ENCODE results near the gene ZFP62. TPM values are rescaled to one million over a fixed set of nuclear protein-coding genes. Genes with fewer than 3 reads are reported as not detected.

ZFP62 gene
- total RNA-seq, 2 experiments from 2014 or later: 22.6 to 24.9 TPM

DNA sequence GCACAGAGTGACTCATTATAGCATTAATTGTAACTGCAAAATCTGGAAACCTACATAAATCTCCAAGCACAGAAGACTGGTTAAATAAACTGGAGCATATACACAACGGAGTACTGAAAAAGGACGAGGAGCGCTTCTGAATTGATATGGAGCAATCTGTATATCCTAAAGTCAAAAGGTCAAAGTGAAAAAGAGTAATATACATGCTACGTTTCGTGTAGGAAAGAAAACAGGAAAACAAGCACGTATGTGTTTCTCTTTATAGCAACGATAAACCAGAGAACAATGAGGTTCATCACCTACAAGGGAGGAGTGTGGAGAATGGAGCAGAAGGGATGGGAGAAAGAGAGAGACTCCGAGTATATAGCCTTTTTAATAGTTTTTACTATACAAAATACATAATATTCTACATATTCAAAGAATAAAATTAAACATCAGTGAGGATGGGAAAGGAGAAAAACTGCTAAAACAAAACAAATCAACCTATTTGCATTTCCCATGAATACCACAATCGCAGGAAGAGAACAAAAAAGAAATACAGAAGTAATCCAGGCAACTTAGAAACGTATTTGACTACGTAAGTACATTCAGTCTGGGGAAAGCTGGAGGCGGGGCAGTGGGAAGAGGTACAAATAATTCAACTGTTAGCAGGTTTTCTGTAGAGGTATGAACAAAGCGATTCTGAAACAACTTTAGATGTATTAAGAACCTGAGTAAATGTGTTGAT, 7.8 kb downstream of the ZFP62 start:
- Mint-ChIP-seq H3K4me1 (ENCODE audit: low read depth) (peaks cover 19% of the 10 kb centered on the region), H3K27me3 (no peaks in the 10 kb centered on the region), H3K9me3 (peaks cover 6% of the 10 kb centered on the region), H3K4me3 (no peak overlapping the region), H3K27ac (no peak overlapping the region), H3K36me3 (ENCODE audit: low read depth) (peaks cover 92% of the 10 kb centered on the region)
- DNase-seq: no peak
- CTCF ChIA-PET: interaction anchor here (1.1 kb wide), 1 partner anchor 7 kb away, joined by 3 read pairs; no protein-coding TSS in a partner anchor
- no peak overlapping the region for H3K4me3 ChIP-seq (ENCODE audit: low read length)
- no peak overlapping the region for H3K27ac ChIP-seq (ENCODE audit: low read depth in 1 of 2, low read length in 2 of 2)
- intact Hi-C loops (cut with DNase I, micrococcal nuclease): no loop called here
- TF ChIP-seq, protein P1, sequence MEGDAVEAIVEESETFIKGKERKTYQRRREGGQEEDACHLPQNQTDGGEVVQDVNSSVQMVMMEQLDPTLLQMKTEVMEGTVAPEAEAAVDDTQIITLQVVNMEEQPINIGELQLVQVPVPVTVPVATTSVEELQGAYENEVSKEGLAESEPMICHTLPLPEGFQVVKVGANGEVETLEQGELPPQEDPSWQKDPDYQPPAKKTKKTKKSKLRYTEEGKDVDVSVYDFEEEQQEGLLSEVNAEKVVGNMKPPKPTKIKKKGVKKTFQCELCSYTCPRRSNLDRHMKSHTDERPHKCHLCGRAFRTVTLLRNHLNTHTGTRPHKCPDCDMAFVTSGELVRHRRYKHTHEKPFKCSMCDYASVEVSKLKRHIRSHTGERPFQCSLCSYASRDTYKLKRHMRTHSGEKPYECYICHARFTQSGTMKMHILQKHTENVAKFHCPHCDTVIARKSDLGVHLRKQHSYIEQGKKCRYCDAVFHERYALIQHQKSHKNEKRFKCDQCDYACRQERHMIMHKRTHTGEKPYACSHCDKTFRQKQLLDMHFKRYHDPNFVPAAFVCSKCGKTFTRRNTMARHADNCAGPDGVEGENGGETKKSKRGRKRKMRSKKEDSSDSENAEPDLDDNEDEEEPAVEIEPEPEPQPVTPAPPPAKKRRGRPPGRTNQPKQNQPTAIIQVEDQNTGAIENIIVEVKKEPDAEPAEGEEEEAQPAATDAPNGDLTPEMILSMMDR (IDR thresholded peaks at IDR 0.05): no peak
- H3K36me3 ChIP-seq (ENCODE audit: insufficient read depth, low read length): peaks cover 53% of the 10 kb centered on the region
- H3K27me3 ChIP-seq (ENCODE audit: control insufficient read depth in 1 of 2, insufficient read depth in 2 of 2, low read length in 2 of 2): no peaks in the 10 kb centered on the region
- no peaks in the 10 kb centered on the region for H3K4me1 ChIP-seq (ENCODE audit: insufficient read depth, low read length)
- POLR2A ChIA-PET: interaction anchor here (1.1 kb wide), 1 partner anchor 22 kb away, joined by 5 read pairs; no protein-coding TSS in a partner anchor
- peaks cover 8 to 19% of the 10 kb centered on the region in 2 experiments for H3K9me3 ChIP-seq (ENCODE audit: control insufficient read depth in 1 of 2, insufficient read depth in 1 of 2, low read length in 2 of 2)
- no peak for ATAC-seq (ENCODE audit: poor library complexity)

DNA sequence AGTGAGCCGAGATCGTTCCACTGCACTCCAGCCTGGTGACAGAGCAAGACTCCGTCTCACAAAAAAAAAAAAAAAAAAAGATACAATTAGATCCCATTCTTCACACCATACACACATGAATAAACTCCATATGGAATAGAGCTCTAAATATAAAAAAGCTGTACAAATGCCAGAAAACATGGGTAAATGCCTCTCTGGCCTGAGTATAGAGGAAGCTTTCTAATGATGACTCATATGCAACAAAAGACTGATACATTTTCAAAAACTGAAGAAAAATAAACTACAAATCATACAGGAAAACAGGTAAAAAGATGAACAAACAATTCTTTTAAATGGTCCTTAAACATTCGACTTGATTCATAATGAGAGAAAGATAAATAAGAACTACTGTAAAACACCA, 8.6 kb downstream of the ZFP62 start:
- Mint-ChIP-seq H3K36me3 (ENCODE audit: low read depth) (peaks cover 99% of the 10 kb centered on the region), H3K27ac (no peak overlapping the region), H3K9me3 (peaks cover 6% of the 10 kb centered on the region), H3K4me1 (ENCODE audit: low read depth) (peaks cover 18% of the 10 kb centered on the region), H3K27me3 (no peaks in the 10 kb centered on the region), H3K4me3 (no peak overlapping the region)
- H3K9me3 ChIP-seq (ENCODE audit: control insufficient read depth in 1 of 2, insufficient read depth in 1 of 2, low read length in 2 of 2): peaks cover 8 to 19% of the 10 kb centered on the region in 2 experiments
- H3K36me3 ChIP-seq (ENCODE audit: insufficient read depth, low read length): peaks cover 52% of the 10 kb centered on the region
- ATAC-seq (ENCODE audit: poor library complexity) (no peak), DNase-seq (no peak)
- TF ChIP-seq, protein P1 (IDR thresholded peaks at IDR 0.05): no peak
- CTCF ChIA-PET: interaction anchor here (0.8 to 1.1 kb wide), 2 partner anchors 8 to 71 kb away, joined by 3 read pairs; no protein-coding TSS in a partner anchor
- intact Hi-C loops (cut with DNase I, micrococcal nuclease): no loop called here
- POLR2A ChIA-PET: interaction anchor here (1.1 kb wide), 1 partner anchor 21 kb away, joined by 5 read pairs; no protein-coding TSS in a partner anchor
- no peak overlapping the region for H3K4me3 ChIP-seq (ENCODE audit: low read length)
- H3K27me3 ChIP-seq (ENCODE audit: control insufficient read depth in 1 of 2, insufficient read depth in 2 of 2, low read length in 2 of 2): no peaks in the 10 kb centered on the region
- H3K27ac ChIP-seq (ENCODE audit: low read depth in 1 of 2, low read length in 2 of 2): no peak overlapping the region
- H3K4me1 ChIP-seq (ENCODE audit: insufficient read depth, low read length): no peaks in the 10 kb centered on the region

DNA sequence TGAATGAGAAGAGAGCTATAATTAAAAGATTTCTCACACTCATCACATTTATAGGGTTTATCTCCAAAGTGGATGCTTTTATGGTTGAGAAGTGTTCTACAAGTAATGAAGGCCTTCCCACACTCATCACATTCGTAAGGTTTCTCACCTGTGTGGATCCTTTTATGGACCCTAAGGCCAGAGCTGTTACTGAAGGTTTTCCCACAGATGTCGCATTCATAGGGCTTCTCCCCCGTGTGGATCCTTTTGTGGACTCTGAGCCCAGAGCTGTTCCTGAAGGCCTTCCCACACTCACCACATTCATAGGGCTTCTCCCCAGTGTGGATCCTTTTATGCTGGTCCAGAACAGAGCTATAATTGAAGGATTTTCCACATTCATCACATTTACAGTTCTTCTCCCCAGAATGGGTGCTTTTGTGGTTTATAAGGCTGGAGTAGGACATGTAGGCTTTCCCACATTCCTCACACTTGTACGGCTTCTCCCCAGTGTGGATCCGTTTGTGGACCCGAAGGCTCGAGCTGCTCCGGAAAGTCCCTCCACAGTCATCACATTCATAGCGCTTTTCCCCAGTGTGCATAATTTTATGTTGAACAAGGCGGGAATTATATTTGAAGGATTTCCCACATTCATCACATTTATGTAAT, 10.5 kb downstream of the ZFP62 start:
- Mint-ChIP-seq H3K27me3 (no peaks in the 10 kb centered on the region), H3K27ac (no peak overlapping the region), H3K36me3 (ENCODE audit: low read depth) (peaks cover 98% of the 10 kb centered on the region), H3K4me3 (no peak overlapping the region), H3K4me1 (ENCODE audit: low read depth) (peaks cover 11% of the 10 kb centered on the region), H3K9me3 (peaks cover 6% of the 10 kb centered on the region)
- Histone ChIP-seq H3K27me3 (ENCODE audit: control insufficient read depth in 1 of 2, insufficient read depth in 2 of 2, low read length in 2 of 2) (no peaks in the 10 kb centered on the region), H3K4me1 (ENCODE audit: insufficient read depth, low read length) (no peaks in the 10 kb centered on the region), H3K4me3 (ENCODE audit: low read length) (no peak overlapping the region), H3K27ac (ENCODE audit: low read depth in 1 of 2, low read length in 2 of 2) (no peak overlapping the region), H3K9me3 (ENCODE audit: control insufficient read depth in 1 of 2, insufficient read depth in 1 of 2, low read length in 2 of 2) (peaks cover 8 to 19% of the 10 kb centered on the region in 2 experiments), H3K36me3 (ENCODE audit: insufficient read depth, low read length) (peaks cover 41% of the 10 kb centered on the region)
- POLR2A ChIA-PET: interaction anchor here (0.8 to 1.7 kb wide), 3 partner anchors 11 to 20 kb away, joined by 3 to 6 read pairs (median 4); no protein-coding TSS in a partner anchor
- TF ChIP-seq, protein P1 (IDR thresholded peaks at IDR 0.05): no peak
- CTCF ChIA-PET: no interaction called here
- ATAC-seq (ENCODE audit: poor library complexity) (no peak), DNase-seq (no peak)
- intact Hi-C loops (cut with DNase I, micrococcal nuclease): no loop called here

Measured in CD4-positive, alpha-beta T cell (primary cell).